KBM-7 (cell line): ENCODE results near the gene CAMK2B.

ENCODE experiments used
- DNase-seq: peaks from one replicate; pipeline ENCODE4 v3.0.0-alpha.2; 2015
- in situ Hi-C: fragments of 300-500 bp; cut with MboI; formaldehyde crosslinking; loops from 2 replicates; pipeline ENCODE4 v1.14.3; 2020; ENCODE audit warnings: low sequenced_read_pairs, low pct_unique_long_range_greater_than_20kb, mixed read lengths

CAMK2B gene

DNA sequence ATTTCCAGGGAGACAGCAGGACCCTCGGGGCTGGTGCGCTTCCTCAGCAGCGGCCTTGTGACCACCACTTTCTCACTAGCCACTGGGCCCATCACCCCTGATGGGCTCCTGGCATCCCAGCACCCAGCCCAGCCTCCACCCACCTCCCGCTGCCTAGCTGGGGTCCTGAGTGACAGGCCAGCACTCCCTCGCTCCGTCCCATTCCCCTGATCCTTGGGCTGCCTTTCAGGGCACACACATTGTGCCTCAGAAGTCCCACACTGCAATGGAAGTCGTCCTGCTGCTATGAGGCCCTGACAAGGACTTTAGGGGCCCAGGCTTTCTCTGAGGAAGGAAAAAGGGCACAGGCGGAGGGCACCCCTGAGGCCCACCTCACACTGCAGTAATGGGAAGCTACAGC lies 12.4 kb downstream of the CAMK2B start:
- in situ Hi-C loops: no loop called here
- DNase-seq: no peak

DNA sequence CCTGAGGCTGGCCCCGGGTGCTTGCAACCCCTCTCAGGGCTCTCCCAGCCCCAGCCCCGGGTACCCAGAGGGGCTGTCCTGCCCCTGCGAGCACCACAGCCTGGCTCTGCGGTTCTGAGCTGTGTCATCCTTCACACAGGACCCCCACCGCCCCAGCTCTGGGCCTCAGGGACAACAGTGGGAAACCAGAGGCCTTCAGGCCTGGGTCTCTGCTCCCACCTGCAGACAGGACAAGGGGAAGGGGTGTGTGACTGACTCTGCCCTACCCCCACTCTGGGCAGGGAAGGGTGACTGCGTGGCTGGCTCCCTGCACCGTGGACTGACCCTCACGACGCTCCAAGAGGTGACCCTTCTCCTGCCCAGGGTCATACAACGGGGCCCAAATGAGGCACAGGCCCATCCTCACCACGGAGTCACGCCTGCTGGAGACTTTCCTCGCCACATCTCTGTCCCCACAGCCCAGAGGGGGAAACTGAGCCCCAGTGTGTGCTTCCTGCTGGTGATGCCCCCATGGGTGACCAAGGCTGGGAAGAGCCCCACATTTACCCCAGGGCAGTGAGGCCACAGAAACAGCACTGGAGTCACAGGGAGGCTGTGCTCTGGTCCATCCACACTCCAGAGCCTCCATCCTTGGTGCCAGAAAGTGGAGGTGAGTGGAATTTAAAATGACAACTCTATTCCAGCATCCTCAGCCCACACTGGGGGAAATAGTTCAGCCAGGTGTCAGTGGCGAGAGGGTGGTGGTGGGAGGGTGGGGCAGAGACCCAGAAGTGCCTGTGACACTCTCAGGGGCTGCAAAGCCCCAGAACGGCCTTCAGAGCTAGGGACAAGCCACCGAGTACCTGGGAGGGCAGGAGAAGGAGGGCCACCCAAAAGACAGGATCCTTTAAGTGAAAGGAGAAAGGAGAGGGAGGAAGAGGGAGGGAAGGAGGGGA lies 13.6 kb downstream of the CAMK2B start:
- no peak for DNase-seq
- in situ Hi-C loops: no loop called here

DNA sequence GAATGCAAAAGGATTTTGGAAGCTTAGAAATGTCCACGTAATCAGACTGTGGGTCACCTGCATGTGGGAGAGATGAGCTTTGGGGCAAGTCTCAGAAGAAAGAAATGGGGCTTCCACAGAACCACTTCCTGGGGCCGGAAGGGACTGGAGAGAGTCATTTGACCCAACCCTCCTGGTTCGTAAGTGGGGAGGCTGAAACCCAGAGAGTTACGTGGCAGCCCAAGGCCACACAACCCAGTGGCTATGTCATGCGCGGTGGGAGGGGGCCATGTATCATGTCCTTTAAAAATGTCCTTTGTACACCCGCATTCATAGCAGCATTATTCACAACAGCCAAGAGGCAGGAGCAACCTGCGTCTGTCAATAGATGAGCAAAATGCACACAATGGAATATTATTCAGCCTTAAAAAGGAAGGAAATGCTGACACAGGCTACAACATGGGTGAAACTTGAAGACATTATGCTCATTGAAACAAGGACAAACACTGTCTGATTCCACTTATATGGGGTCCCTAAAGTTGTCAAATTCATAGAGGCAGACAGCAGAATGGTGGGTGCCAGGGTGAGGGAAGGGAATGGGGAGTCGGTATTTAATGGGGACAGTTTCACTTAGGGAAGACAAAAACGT lies 15.1 kb downstream of the CAMK2B start:
- DNase-seq: no peak
- in situ Hi-C loops: no loop called here

DNA sequence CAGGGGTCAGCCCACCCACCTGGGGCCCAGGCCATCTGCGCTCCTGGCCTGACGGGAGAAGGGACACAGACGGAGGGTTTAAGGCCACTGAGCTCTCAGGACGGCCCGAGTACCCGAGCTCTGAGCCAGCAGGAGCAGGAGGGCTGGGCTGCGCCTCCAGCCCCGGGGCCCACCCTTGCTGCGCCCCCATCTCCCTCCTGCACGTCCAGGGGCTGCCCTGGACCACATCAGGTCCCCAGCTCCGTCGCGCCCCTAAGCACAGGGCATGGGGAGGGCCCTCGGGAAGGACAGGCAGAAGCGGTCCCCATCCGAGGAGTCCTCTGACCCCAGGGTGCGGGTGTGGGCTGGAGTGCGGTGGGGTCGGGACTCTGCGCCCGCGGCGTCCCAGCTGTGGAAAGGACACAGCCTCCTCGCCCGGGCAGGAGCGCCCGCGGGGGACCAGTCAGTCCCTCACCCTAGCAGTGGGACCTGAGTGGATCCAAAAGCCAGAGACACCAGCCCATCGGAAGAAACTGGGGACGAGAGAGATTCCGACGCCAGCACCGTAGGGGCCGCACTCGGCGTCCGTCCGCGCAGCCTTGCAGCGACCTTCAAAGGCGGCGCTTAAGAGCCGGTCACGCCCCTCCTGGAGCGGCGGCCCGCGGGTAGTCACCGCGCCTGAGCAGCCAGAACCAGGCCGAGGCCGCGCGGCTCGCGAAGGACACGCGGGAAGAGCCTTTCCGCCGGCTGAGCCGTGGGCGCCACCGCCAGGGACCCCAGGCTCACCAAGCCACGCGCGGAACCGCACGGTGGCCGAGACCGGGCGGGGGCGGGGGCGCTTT lies 15.9 kb downstream of the CAMK2B start:
- DNase-seq: no peak
- in situ Hi-C loops: no loop called here

DNA sequence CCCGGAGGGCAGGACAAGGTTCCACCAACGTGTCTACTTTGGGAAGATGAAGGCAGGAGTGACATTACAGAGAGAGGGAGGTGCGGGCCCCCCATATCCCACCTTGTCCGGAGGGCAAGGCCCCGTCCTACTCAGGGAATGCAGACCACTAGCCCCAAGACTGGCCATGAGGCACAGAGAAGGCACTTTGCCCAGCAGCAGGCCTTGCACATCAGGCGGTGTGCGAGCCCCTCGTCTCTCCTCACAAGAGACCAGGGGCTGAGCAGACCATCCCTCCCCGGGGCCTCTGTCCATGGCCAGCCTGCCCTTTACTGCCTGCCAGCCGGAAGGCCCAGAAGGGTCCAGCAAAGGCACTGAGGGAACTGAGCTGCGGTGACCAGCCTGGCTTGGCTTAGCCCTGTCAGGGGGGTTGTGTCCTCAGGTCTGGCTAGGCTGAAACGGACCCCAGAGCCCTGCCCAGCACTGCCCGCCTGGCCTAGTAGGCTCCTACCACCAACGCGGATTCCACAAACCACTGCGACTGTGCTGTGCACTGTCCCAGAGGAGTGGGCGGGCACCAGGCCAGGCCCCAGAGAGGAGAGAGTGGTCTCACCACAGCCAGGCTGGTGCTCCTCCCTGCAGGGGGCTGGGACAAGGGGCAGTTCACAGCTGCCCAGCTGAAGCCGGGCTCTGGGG lies 16.7 kb downstream of the CAMK2B start:
- DNase-seq: no peak
- in situ Hi-C loops: no loop called here

DNA sequence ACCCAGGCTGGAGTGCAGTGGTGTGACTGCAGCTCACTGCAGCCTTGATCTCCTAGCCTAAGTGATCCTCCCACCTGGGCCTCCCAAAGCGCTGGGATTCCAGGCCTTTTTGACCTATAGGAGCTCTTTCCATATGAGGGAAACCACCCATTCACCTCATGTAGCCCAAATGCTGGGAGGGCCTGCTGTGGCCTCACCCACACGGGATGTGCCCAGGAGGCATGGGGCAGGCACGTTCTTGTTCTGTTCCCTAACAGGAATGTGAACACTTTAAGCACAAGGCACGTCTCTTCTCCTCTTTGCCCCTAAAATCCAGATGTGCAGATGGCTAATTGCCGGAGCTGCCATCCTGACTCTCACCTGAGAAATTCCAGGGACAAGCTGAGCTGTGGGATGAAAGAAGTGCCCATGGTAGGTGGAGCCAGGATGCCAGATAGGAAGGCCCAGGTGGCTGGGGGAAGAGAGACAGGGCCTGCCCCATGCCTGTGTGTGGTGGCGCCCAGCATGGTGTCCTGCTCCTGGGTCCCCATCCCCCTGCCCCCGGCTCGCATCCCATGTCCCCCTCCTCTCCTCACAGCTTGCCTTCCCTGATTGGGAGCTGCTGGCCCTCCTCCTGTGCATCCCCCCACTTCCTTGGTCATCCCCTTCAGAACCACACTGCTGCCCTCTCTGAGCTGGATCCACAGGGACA lies 17.3 kb downstream of the CAMK2B start:
- DNase-seq: no peak
- in situ Hi-C loops: no loop called here

DNA sequence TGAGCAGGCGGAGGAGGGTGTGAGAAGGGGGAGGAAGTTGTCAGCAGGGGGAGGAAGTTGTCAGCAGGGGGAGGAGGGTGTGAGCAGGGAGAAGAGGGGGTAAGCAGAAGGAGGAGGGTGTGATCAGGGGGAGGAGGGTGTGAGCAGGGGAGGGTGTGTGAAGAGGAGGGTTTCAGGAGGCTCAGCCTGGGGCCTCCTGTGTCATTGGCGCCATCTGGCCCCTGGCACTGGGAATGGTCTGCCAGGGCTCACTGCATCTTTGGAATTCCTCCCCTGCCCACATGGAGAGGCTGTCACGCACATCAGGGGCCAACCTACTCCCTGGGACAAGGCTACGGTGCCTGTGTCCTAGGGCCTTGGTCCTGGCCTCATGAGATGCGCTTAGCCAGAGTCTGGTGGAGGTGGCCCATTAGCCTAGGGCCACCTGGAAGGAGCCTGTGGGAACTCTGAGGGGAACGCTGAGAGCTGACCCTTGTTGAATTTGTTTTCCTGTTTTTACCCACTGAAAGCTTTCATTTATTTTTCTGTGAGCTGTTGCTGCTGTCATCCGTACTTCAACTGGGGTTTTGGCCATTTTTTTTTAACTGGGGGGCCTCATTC lies 18.0 kb downstream of the CAMK2B start:
- in situ Hi-C loops: no loop called here
- DNase-seq: peak; percentile 58

DNA sequence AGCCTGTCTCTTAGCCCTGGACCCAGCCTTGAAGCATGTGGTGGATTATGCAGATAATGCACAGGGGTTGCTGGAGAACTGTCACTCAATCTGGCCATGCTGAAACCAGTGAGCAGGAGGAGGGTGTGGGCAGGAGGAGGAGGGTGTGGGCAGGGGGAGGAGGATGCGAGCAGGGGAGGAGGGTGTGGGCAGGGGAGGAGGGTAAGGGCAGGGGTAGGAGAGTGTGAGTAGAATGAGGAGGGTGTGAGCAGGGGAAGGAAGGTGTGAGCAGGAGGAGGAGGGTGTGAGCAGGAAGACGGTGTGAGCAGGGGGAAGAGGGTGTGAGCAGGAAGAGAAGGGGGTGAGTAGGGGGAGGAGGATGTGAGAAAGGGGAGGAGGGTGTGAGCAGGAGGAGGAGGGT lies 18.8 kb downstream of the CAMK2B start:
- DNase-seq: no peak
- in situ Hi-C loops: no loop called here

DNA sequence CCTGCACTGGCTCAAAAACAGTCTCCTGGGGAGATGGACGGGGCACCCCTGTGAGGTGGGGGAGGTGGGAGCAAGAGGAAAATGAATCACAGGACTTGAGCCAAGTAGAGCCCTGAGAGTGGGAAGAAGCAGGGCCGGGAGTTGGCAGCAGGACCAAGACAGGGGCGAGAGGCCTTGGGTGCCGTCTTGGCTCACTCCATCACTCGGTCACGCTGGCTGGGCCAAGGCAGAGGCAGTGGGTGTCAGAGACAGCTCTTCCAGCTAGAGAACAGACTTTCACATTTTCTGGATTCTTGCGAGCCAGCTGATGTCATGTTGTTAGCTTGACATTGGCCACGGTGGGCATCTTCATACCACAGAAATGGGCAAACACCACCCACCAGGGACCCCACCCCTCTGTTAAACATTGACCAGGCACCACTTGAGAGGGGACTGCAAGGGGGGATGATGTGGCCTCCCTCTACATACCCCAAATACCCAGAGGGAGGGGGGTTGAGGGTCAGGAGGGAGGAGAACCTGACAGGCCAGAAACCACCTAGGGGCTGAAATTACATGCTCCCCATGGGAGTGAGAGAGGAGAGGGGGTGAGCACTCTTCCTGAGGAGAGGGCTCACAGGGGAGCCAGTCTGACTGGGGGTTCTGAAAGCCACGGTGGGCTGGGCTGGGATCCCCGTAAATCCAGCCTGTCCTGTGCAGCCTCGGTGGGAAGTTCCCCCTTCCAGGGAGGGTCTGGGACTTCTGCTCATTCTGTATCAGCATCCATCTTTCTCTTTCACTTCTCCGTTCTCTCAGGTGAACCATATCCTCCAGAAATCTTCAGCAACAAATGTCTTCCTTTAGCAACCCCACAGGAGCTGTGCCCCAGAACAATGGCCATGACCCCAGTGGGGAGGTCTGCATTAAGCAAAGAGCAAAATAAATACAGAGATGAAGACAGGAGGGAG lies 19.6 kb downstream of the CAMK2B start:
- DNase-seq: no peak
- in situ Hi-C loops: no loop called here

DNA sequence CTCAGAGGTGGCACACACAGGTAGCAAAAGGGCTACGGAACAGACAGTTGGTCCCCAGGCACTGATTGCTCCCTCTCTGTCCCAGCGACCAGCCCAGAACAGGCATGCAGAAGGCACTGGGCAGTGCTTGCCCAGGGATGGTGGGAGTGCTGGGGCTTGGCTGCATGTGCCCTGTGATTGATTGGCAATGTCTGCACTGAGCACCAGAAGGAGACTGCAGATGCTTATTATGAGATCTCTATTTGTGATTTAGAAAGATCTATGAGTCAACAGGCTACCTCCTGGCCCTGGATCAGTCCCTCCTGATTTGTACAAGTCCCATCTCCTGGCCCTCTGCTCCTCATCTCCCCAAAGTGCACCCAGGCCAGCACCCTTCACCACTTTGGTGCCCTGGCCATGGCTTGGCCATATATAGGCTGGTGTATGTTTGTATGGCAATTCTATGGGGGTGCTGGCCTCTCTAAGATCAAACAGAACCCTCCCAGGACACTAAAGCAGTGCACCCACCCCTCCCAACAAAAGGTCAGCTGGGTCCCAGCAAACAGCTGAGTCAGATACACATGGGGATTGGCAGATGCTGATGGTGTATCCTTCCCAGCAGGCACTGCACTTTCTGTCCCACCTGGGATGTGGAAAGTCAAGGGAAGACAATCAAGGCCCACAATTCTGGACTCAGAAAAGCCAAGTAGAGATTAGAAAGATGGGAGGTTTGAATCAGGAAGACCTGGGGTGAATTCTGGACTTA lies 30.9 kb downstream of the CAMK2B start:
- in situ Hi-C loops: no loop called here
- DNase-seq: no peak

DNA sequence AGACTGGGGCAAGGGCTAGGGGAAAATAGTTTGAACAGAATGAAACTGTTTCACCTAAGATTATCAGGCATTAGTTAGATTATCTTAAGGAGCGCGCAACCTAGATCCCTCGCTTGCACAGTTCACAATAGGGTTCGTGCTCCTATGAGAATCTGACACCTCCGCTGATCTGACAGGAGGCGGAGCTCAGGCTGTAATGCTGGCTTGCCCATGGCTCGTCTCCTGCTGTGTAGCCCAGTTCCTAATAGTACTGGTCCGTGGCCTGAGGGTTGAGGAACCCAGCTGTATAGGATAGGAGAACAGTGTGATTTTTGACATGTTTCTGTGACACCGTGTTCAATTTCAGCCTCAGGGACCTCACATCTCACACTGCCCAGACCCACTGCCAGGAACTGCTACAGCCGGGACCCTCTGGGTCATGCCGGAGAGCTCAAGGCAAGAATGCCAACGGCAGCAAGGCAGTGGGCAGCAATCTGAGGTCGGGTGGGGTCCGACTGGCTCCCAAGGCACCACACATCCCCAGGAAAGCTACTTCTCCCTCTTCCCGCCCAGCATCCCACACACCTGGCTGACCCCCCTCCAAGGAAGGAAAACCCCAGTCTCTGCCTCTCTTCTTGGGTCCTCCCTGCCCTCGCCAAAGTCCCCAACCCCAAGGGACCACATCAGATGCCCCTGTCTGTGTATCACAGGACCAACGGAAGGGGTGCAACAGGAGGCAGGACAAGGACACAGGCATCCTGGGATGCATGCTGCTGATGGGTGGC lies 31.7 kb downstream of the CAMK2B start:
- in situ Hi-C loops: no loop called here
- no peak for DNase-seq

DNA sequence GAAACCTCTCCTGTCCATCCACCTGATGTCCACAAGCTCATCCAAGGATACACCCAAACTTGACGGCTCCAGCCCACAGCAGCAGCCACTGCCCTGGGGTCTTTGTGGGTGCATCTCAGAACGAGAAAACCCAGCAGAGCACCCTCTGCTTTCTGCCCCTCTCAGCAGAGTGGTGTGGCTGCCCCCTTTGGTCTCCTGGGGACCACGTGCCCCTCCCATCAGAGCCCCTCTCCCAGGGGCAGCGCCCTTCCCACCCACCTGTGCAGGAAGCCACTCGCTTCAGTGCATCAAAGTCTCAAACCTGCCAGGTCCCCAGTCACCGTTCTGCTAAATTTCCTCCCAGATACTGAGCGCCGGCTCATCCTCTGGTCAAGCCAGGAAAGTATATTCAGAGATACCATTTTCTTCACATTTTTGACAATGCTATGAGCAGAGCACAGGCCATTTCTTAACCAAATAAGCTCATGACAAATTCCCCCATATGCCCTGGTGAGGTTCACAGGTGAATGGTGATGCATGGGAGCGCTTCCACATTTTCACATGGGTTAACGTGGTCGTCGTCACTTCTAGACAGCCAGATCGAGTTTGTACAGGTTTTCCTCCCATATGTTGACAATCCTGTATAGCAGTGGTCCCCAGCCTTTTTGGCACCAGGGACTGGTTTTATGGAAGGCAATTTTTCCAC lies 32.4 kb downstream of the CAMK2B start:
- in situ Hi-C loops: no loop called here
- DNase-seq: no peak

DNA sequence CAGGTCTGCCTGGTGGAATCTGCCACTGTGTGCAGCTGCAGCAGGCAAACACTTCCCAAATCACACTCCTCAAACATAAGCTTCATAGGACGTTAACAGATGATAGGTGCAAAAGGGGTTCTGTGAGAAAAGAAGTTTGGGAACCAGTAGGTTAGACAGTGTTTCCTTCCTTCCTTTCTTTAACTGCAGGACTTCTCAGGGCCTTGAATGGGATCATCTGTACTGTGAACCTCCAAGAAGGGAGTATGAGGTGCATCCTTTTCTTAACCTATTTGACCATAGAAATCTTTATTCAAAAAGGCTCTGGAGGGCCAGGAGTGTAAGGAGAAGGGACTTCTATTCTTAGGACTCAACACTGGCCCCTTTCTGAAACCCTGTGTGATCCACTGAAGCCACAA lies 33.0 kb downstream of the CAMK2B start:
- in situ Hi-C loops: no loop called here
- DNase-seq: no peak

DNA sequence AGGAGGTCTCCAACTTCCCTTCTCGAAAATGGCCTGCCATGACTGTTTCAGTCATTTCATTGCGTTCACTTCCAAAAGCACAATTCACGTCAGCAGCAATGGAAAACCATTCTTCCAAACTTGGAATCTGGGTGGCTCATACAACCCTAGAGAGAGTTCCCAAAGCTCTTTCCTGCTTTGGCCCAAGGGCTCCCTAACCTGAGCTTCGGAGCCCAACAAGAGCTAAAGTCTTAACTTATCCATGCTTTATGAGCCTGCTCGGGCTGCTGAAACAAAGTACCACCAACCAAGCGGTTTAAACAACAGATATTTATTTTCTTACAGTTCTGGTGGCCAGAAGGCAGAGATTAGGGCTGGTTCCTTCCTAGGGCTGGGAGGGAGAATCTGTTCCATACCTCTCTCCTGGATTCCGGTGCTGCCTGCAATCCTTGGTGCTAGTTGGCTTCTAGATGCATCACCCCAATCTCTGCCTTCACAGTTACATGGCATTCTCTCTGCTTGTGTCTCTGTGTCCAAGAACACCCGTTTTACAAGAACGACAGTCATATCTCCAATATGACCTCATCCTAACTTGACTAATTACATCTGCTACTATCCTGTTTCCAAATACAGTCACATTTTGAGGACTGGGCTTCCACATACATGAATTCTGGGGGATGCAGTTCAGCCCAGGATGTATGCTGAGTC lies 33.5 kb downstream of the CAMK2B start:
- in situ Hi-C loops: no loop called here
- no peak for DNase-seq

DNA sequence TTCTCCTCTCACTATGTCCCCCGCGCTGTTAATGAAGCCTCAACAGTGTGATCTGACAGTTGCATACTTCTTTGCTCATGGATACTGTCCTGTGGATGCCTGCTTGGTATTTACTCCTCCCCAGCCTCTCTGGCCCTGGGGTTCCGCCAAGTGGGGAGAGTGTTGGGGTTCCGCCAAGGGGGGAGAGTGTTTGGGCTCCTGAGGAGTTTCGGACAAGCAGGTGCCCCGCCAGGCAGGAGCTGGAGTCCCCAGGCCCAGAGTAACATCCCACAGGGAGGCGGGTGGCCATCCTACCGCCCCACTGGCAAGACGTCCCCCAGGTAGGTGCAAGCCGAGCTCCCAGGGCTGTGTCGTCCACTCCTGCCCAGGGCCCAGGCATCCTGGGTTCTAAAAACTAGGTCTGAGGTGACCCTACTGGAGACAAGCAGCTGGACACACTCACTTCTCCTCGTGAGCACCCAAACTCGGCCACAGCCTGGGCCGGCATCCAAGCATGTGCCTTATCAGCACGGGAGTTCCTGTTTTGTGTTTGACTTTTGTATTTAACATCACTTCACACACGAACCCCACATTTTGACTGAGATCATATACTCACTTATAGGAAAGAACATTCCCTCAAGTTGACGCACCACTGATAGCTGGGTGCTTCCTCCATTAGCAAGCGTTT lies 34.2 kb downstream of the CAMK2B start:
- DNase-seq: peak; percentile 5
- in situ Hi-C loops: no loop called here
